T-helper 1 cell treated with Interleukin-12 subunit alpha and Interleukin-12 subunit beta and Interleukin-4 antibody, amounts not matched to agents 30 μg/mL and 1 μg/mL, for 36 hours (primary cell): Measurements from ENCODE around the gene MTX1.
"Not testable (repeated sequence)": the region's sequence is repeated elsewhere in the genome, so short reads cannot be mapped to it uniquely, and the experiment has no call there.

Experiments used
- H3K27ac Mint-ChIP-seq: one replicate; pipeline ENCODE4 v1.8.0; 2021; ENCODE audit warnings: mild to moderate bottlenecking, mixed read lengths
- H3K27me3 Mint-ChIP-seq: one replicate; pipeline ENCODE4 v1.8.0; 2021; ENCODE audit warnings: low read depth, mixed read lengths
- H3K36me3 Mint-ChIP-seq: one replicate; pipeline ENCODE4 v1.8.0; 2021; ENCODE audit warnings: low read depth, mixed read lengths
- H3K4me1 Mint-ChIP-seq: one replicate; pipeline ENCODE4 v1.8.0; 2021; ENCODE audit warnings: low read depth, mixed read lengths
- H3K4me3 Mint-ChIP-seq: one replicate; pipeline ENCODE4 v1.8.0; 2021; ENCODE audit warnings: mild to moderate bottlenecking, moderate library complexity, mixed read lengths
- H3K9me3 Mint-ChIP-seq: one replicate; pipeline ENCODE4 v1.8.0; 2021; ENCODE audit warnings: mixed read lengths

The MTX1 gene, protein sequence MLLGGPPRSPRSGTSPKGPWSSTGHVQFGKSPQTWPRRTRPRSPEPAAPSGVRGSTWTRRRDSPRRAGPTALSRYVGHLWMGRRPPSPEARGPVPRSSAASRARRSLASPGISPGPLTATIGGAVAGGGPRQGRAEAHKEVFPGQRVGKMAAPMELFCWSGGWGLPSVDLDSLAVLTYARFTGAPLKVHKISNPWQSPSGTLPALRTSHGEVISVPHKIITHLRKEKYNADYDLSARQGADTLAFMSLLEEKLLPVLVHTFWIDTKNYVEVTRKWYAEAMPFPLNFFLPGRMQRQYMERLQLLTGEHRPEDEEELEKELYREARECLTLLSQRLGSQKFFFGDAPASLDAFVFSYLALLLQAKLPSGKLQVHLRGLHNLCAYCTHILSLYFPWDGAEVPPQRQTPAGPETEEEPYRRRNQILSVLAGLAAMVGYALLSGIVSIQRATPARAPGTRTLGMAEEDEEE

DNA sequence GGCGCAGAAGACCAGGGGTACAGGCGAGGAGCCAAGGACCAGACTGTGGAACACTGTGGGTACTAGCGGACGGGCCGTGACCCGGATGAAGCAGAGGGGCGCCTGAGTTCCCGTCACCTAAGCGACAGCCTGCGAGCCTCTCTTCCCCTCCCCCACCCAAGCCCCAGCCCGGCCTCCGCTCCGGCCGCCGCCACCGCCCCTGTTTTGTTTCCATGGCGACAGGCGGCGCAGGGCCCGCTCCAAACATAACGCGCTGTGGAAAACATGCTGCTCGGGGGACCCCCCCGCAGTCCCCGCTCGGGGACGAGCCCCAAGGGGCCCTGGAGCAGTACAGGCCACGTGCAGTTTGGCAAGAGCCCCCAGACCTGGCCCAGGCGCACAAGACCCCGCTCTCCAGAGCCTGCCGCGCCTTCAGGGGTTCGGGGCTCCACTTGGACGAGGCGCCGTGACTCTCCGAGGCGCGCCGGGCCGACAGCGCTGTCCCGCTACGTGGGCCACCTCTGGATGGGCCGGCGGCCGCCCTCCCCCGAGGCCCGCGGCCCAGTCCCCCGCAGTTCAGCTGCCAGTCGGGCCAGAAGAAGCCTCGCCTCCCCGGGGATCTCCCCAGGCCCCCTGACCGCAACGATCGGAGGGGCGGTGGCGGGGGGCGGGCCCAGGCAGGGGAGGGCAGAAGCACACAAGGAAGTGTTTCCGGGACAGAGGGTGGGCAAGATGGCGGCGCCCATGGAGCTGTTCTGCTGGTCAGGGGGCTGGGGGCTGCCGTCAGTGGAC, at the start of gene MTX1:
TSS of gene MTX1 (plus strand) at position 155 of the 771 bp plus-strand sequence. CDS start at position 265, 110 bp downstream.
- peak within 1 kb of the TSS; percentile 93 for H3K27ac Mint-ChIP-seq
- H3K4me1 Mint-ChIP-seq, result peaks cover 24% of the 10 kb centered on the region
- H3K27me3 Mint-ChIP-seq, result no peaks in the 10 kb centered on the region
- peak within 1 kb of the TSS; percentile 85 for H3K4me3 Mint-ChIP-seq
- H3K36me3 Mint-ChIP-seq, result peaks cover 3% of the 10 kb centered on the region
- no peaks in the 10 kb centered on the region for H3K9me3 Mint-ChIP-seq

DNA sequence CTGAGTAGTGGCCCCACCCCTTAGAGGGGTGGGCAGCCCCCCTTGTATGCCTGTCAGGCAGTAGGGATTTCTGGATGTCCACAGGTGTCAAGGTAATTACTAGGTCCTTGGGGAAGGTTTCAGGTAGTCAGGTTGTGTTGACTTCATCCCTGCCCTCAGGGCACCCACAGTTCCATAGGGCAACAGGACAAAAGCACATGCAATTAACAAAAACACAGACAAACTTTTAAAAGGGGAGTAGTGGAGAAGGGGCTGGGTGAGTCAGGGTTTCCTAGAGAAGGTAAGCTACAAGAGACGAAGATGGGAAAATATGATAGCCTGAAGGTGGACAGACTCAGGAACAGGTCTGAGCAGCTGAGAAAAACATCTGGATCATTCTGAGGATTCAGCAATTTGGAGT, 49.5 kb upstream of the MTX1 start:
- no peaks in the 10 kb centered on the region for H3K36me3 Mint-ChIP-seq
- H3K27me3 Mint-ChIP-seq, result peaks cover 26% of the 10 kb centered on the region
- no peak overlapping the region for H3K27ac Mint-ChIP-seq
- H3K9me3 Mint-ChIP-seq, result no peaks in the 10 kb centered on the region
- H3K4me3 Mint-ChIP-seq, result no peak overlapping the region
- no peaks in the 10 kb centered on the region for H3K4me1 Mint-ChIP-seq

DNA sequence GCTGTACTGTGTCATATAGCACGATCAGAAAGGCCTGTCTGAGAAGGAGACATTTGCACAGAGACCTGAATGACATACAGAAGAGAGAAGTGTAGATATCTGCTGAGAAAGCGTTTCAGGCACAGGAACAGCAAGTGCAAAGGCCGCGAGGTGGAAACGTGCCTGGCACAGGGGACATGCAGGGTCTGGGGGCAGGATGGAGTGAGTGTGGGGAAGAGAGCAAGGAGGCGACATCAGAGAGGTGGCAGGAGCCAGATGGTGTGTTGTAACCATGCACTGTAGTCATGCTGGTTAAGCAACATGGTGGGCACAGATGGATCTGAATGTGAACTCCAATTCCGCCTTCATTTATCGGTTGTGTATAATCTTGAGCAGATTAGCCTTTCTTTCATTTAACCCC, 48.4 kb upstream of the MTX1 start:
- Mint-ChIP-seq H3K27ac (no peak overlapping the region), H3K4me3 (no peak overlapping the region), H3K4me1 (no peaks in the 10 kb centered on the region), H3K36me3 (no peaks in the 10 kb centered on the region), H3K9me3 (no peaks in the 10 kb centered on the region), H3K27me3 (peaks cover 18% of the 10 kb centered on the region)

DNA sequence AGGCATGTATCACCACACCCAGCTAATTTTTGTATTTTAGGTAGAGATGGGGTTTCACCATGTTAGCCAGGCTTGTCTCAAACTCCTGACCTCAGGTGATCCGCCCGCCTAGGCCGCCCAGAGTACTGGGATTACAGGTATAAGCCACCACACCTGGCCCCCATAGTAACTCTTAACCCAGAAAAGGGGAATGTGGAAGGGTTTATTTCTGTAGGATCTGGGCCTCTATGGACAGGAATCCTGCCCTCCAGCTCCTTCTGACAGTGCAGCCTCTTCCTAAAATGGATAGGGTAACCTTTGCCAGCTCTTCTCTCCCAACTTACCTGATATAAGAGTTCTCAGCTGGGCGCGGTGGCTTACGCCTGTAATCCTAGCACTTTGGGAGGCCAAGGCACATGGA, 45.9 kb upstream of the MTX1 start:
- H3K27ac Mint-ChIP-seq, H3K9me3 Mint-ChIP-seq, H3K4me3 Mint-ChIP-seq, H3K4me1 Mint-ChIP-seq, H3K36me3 Mint-ChIP-seq, H3K27me3 Mint-ChIP-seq: not testable (repeated sequence)

DNA sequence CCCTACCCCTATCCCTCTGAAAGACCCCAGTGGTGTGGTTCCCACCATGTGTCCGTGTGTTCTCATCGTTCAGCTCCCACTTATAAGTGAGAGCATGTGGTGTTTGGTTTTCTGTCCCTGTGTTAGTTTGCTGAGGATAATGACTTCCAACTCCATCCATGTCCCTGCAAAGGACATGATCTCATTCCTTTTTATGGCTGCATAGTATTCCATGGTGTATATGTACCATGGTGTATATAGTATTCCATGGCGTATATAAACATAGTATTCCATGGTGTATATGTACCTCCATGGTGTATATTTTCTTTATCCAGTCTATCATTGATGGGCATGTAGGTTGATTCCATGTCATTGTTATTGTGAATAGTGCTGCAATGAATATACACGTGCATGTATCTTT, 44.7 kb upstream of the MTX1 start:
- H3K36me3 Mint-ChIP-seq, H3K27ac Mint-ChIP-seq, H3K4me3 Mint-ChIP-seq, H3K4me1 Mint-ChIP-seq, H3K27me3 Mint-ChIP-seq, H3K9me3 Mint-ChIP-seq: not testable (repeated sequence)

DNA sequence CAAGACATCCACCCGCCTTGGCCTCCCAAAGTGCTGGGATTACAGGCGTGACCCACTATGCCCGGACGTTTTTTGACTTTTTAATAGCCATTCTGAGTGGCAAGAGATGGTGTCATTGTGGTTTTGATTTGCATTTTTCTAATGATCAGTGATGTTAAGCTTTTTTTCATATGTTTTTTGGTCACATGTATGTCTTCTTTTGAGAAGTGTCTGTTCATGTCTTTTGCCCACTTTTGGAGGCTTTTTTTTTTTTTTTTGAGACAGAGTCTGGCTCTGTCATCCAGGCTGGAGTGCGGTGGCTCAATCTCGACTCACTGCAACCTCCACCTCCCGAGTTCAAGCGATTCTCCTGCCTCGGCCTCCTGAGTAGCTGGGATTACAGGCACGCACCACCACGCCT, 43.9 kb upstream of the MTX1 start:
- not testable (repeated sequence) for H3K27ac Mint-ChIP-seq, H3K4me3 Mint-ChIP-seq, H3K36me3 Mint-ChIP-seq, H3K27me3 Mint-ChIP-seq, H3K4me1 Mint-ChIP-seq, H3K9me3 Mint-ChIP-seq

DNA sequence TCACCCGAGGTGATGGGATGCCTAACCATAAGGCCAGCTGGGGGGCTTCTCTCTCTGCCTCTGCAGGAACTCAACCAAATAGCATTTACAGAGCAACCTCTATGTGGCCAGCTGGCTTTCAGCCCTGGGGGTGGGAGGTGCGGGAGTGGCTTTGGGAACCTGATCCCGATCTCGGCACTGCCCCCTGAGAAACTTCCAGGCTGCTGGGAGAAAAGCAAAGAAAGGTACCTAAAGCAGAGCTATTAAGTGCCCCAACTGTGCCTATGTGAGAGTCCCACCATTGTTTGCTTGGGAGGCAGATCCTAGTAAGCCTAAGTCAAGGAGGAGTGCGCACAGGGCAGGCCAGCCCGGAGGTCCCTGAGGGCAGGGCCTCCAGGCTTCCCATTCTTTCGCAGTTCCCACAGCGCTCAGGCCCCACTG, 42.4 kb upstream of the MTX1 start:
- no peak overlapping the region for H3K4me3 Mint-ChIP-seq
- no peaks in the 10 kb centered on the region for H3K27me3 Mint-ChIP-seq
- H3K36me3 Mint-ChIP-seq, result peaks cover 12% of the 10 kb centered on the region
- H3K9me3 Mint-ChIP-seq, result no peaks in the 10 kb centered on the region
- no peak overlapping the region for H3K27ac Mint-ChIP-seq
- peaks cover 9% of the 10 kb centered on the region for H3K4me1 Mint-ChIP-seq

DNA sequence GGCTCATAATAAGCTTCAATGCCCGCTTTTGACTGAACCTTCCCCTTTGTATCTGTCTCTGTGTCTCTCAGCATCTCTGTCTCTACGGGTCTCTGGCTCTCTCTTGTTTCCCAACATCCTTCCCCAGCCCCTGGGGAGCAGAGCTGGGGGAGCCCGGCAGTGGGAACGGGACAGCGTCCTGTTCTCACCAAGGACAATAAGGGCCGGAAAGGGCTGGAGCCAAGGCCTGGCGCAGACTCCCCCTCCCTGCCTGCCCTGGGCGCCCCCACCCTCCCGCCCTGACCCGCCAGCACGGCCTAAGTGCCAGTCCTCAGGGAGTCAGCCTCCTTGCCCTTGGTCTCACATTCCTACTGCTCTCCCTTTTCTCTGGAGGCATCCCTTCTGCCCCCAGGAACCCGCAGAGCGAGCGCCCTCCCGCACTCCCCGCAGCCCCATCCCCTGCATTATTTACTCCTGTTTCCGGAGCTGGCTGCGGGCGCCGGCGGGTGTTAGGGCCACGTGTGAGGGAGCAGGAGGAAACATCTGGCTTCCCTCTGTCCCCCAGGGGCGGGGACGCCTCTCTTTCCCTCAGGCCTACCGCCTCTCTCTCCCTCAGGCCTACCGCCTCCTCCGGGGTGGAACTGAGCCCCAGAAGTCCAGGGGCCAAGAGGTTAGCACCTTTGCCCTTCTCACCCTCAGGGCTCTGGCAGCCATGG, 41.9 kb upstream of the MTX1 start:
- H3K27me3 Mint-ChIP-seq, result no peaks in the 10 kb centered on the region
- peaks cover 12% of the 10 kb centered on the region for H3K36me3 Mint-ChIP-seq
- H3K4me1 Mint-ChIP-seq, result peaks cover 9% of the 10 kb centered on the region
- H3K27ac Mint-ChIP-seq, result no peak overlapping the region
- H3K9me3 Mint-ChIP-seq, result no peaks in the 10 kb centered on the region
- no peak overlapping the region for H3K4me3 Mint-ChIP-seq

DNA sequence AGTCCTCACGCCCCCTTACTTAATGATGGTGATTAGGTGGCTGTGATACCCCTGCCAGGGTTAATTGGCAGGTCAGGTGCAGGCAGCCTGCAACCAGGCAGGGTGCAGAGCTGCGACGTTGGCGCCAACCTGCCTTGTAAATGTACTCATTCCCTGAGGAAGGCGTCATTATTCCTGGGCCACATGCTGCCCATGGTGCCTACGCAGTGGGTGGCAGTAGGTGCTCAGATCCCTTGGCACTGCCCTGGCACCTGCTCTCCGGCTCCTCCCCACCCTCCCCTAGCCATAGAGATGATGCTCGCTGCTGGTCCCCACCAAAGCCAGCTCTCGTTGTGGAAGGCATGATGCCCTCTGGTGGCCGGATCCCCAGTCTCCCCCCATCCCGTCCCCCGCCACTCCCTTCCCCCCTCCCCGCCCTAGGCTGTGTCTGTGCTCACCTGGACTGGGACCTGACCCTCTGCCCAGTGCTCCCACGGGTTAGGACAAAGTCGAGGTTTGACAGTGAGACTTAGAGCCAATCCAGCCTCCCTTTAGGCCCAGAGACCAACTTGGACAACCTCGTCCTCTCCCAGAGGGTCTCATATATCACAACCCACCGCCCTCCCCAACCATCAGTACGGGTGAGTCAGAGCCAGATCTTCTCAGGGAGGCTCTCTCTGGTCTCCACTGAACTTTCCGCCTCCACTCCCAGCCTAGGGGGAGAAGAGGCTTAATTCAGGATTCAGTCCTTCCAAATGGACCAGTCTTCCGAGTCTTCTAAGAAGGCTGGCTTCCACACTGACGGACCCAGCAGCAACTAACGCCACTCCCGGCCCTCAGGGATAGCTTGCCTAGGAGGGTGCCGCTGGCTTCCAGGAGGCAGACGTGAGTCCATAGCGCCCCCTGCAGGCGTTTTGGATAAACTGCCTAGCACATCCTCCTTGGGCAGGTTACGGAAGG, 41.1 kb upstream of the MTX1 start:
- peaks cover 16% of the 10 kb centered on the region for H3K4me1 Mint-ChIP-seq
- H3K4me3 Mint-ChIP-seq, result peak overlapping the region; percentile 15
- H3K9me3 Mint-ChIP-seq, result no peaks in the 10 kb centered on the region
- no peaks in the 10 kb centered on the region for H3K27me3 Mint-ChIP-seq
- peak overlapping the region; percentile 24 for H3K27ac Mint-ChIP-seq
- H3K36me3 Mint-ChIP-seq, result peaks cover 12% of the 10 kb centered on the region

DNA sequence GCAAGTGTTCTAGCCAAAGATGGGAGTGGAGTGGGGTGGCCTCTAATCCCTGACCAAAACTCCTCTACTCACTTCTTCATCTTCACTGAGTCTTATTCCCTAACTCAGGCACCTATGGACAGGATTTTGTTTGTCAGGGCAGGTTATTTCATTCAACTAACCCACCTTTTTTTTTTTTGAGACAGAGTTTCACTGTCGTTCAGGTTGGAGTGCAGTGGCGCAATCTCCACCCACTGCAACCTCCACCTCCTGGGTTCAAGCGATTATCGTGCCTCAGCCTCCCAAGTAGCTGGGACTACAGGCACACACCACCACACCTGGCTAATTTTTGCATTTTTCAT, 40.4 kb upstream of the MTX1 start:
- Mint-ChIP-seq H3K27ac (peak overlapping the region; percentile 24), H3K36me3 (peaks cover 13% of the 10 kb centered on the region), H3K4me1 (peaks cover 19% of the 10 kb centered on the region)
- not testable (repeated sequence) for H3K4me3 Mint-ChIP-seq, H3K27me3 Mint-ChIP-seq, H3K9me3 Mint-ChIP-seq

DNA sequence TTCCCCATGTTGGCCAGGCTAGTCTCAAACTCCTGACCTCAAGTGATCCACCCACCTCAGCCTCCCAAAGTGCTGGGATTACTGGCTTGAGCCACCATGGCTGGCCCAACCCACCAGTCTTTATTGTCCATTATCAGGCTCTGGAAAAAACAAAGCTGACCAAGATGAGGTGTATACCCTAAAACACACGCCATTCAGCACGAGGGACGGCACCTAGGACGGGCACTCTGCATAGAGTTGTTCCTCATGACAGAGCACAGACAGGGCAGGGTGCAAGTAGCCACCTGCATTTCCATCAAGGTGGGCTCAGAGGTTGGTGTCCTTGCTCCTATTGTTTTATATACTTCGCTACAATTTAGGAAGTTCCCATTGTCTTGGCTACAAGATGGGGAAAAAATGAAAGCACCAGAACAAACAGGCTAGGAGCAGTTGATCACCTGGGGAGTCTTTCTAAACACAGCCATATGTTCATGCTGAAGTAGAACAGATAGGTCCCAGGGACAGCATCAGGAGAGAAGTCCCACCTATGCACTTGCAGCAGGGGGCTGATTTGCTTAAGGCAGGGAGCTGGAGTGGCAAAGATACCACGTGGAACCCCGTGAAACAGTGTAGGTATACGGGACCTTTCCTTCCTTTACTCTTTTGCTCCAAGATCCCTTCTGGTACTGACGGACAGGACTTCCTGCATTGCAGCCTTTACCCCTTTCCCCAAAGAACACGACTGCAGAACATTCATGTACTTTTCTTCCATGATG, 39.9 kb upstream of the MTX1 start:
- no peaks in the 10 kb centered on the region for H3K9me3 Mint-ChIP-seq
- H3K4me1 Mint-ChIP-seq, result peaks cover 24% of the 10 kb centered on the region
- no peak overlapping the region for H3K4me3 Mint-ChIP-seq
- H3K36me3 Mint-ChIP-seq, result peaks cover 16% of the 10 kb centered on the region
- no peaks in the 10 kb centered on the region for H3K27me3 Mint-ChIP-seq
- no peak overlapping the region for H3K27ac Mint-ChIP-seq

DNA sequence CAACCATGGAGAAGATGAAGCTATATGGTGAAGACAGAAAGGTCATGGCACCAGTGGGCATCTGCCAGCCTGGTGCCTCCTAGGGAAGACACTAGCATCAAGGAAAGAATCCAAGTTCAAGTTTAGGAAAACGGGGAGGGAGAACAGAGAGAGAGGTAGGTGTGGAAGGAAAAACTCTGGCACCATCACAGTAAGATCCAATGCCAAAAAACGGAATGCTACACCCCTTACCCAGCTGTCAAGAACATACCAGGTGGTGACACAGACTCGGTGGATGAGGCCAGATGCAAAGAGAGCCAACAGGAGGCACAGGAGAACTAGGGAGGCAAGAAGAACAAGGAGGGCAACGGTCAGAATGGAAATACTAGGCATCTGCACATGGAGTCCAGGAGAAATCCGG, 39.0 kb upstream of the MTX1 start:
- Mint-ChIP-seq H3K27me3 (no peaks in the 10 kb centered on the region), H3K27ac (peak overlapping the region; percentile 7), H3K9me3 (no peaks in the 10 kb centered on the region), H3K36me3 (peaks cover 16% of the 10 kb centered on the region), H3K4me1 (peaks cover 24% of the 10 kb centered on the region), H3K4me3 (no peak overlapping the region)

DNA sequence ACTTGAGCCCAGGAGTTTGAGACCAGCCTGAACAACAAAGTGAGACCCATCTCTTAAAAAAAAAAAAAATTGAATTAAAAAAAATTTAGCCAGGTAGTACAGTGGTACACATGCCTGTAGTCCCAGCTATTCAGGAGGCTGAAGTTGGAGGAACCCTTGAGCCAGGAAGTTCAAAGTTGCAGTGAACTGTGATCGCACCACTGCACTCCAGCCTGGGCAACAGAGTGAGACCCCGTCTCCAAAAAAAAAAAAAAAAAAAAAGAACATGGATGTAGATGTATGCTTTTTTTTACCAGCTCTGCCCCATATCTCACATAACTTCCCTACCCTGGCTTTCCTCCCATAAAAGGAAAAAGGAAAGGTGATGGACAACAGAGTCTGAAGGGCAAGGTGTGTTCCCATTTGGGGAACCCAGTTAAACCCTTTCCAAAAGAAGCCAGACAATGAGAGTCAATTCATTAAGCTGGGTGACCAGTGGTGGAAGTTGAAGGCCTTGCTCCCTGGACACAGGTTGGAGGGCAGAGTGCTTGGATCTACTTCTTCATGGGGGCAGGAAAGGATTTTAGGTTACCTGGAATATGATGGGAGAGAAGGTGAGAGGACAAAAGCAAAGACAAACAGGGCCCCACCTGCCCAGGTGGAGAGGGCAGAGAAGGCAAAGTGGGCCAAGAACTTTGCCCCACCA, 38.3 kb upstream of the MTX1 start:
- H3K36me3 Mint-ChIP-seq, result peaks cover 16% of the 10 kb centered on the region
- peak overlapping the region; percentile 26 for H3K4me3 Mint-ChIP-seq
- H3K27me3 Mint-ChIP-seq, result no peaks in the 10 kb centered on the region
- no peaks in the 10 kb centered on the region for H3K9me3 Mint-ChIP-seq
- H3K27ac Mint-ChIP-seq, result no peak overlapping the region
- peaks cover 30% of the 10 kb centered on the region for H3K4me1 Mint-ChIP-seq
